ENCODE data around the gene ALDH3B1. TPM values are rescaled to one million over a fixed set of nuclear protein-coding genes. Genes with fewer than 3 reads are reported as not detected.

The ALDH3B1 gene
- total RNA-seq, 1 experiment from 2014 or later: 18.3 TPM

- Histone ChIP-seq H3K4me1 (ENCODE audit: control insufficient read depth, insufficient read depth, low read length) (peaks cover 67% of the 10 kb centered on the region), H3K27me3 (ENCODE audit: control insufficient read depth, insufficient read depth, low read length) (no peaks in the 10 kb centered on the region), H3K9me3 (ENCODE audit: control insufficient read depth, insufficient read depth, low read depth, low read length) (no peaks in the 10 kb centered on the region), H3K4me3 (ENCODE audit: low read depth in 2 of 2, low read length in 2 of 2) (no peak overlapping the region), H3K36me3 (ENCODE audit: control insufficient read depth, insufficient read depth, low read length) (no peaks in the 10 kb centered on the region), H3K27ac (ENCODE audit: low read length) (peak overlapping the region; percentile 25)
- ATAC-seq (no peak), DNase-seq (ENCODE audit: low read depth, low spot score) (no peak)
- intact Hi-C loops (cut with micrococcal nuclease; ENCODE audit: unreplicated experiment): no loop called here
- no TSS peak for BruUV-seq (replicated peaks)
- TF ChIP-seq CTCF (IDR thresholded peaks at IDR 0.05) (no peak), POLR2AphosphoS5 (IDR thresholded peaks at IDR 0.05; ENCODE audit: low read depth, low read length) (no peak), TCF7L2 (IDR thresholded peaks at IDR 0.05; ENCODE audit: low read depth, low read length) (no peak), SIN3A (IDR thresholded peaks at IDR 0.05; ENCODE audit: borderline replicate concordance, insufficient read depth, low read depth, low read length) (no peak)
- TF ChIP-seq, protein P1, sequence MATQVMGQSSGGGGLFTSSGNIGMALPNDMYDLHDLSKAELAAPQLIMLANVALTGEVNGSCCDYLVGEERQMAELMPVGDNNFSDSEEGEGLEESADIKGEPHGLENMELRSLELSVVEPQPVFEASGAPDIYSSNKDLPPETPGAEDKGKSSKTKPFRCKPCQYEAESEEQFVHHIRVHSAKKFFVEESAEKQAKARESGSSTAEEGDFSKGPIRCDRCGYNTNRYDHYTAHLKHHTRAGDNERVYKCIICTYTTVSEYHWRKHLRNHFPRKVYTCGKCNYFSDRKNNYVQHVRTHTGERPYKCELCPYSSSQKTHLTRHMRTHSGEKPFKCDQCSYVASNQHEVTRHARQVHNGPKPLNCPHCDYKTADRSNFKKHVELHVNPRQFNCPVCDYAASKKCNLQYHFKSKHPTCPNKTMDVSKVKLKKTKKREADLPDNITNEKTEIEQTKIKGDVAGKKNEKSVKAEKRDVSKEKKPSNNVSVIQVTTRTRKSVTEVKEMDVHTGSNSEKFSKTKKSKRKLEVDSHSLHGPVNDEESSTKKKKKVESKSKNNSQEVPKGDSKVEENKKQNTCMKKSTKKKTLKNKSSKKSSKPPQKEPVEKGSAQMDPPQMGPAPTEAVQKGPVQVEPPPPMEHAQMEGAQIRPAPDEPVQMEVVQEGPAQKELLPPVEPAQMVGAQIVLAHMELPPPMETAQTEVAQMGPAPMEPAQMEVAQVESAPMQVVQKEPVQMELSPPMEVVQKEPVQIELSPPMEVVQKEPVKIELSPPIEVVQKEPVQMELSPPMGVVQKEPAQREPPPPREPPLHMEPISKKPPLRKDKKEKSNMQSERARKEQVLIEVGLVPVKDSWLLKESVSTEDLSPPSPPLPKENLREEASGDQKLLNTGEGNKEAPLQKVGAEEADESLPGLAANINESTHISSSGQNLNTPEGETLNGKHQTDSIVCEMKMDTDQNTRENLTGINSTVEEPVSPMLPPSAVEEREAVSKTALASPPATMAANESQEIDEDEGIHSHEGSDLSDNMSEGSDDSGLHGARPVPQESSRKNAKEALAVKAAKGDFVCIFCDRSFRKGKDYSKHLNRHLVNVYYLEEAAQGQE (IDR thresholded peaks at IDR 0.05; ENCODE audit: insufficient read depth in 1 of 2, low read depth in 2 of 2, low read length in 1 of 2): no peak
- in situ Hi-C loops (cut with HindIII; ENCODE audit: low pct_unique_long_range_greater_than_20kb, low sequenced_read_pairs): no loop called here
- POLR2A ChIA-PET: no interaction called here
- CTCF ChIA-PET: no interaction called here
These were observed 7.0 kb downstream of the ALDH3B1 start for GRCh38 chr11:68016904-68017817.

GRCh38 chr11:68017980-68018729, 8.0 kb downstream of the ALDH3B1 start:
- peaks cover 57% of the 10 kb centered on the region for H3K4me1 ChIP-seq (ENCODE audit: control insufficient read depth, insufficient read depth, low read length)
- TF ChIP-seq POLR2AphosphoS5 (IDR thresholded peaks at IDR 0.05; ENCODE audit: low read depth, low read length) (no peak), TCF7L2 (IDR thresholded peaks at IDR 0.05; ENCODE audit: low read depth, low read length) (no peak), SIN3A (IDR thresholded peaks at IDR 0.05; ENCODE audit: borderline replicate concordance, insufficient read depth, low read depth, low read length) (no peak), CTCF (IDR thresholded peaks at IDR 0.05) (no peak)
- intact Hi-C loops (cut with micrococcal nuclease; ENCODE audit: unreplicated experiment) (no loop called here), in situ Hi-C loops (cut with HindIII; ENCODE audit: low pct_unique_long_range_greater_than_20kb, low sequenced_read_pairs) (no loop called here)
- no peaks in the 10 kb centered on the region for H3K36me3 ChIP-seq (ENCODE audit: control insufficient read depth, insufficient read depth, low read length)
- ChIA-PET CTCF (no interaction called here), POLR2A (no interaction called here)
- H3K4me3 ChIP-seq (ENCODE audit: low read depth in 2 of 2, low read length in 2 of 2): no peak overlapping the region
- DNase-seq (ENCODE audit: low read depth, low spot score) (no peak), ATAC-seq (no peak)
- H3K27ac ChIP-seq (ENCODE audit: low read length): peak overlapping the region; percentile 30; the same call in 1 of the 2 replicates
- no peaks in the 10 kb centered on the region for H3K27me3 ChIP-seq (ENCODE audit: control insufficient read depth, insufficient read depth, low read length)
- H3K9me3 ChIP-seq (ENCODE audit: control insufficient read depth, insufficient read depth, low read depth, low read length): no peaks in the 10 kb centered on the region
- no TSS peak for BruUV-seq (replicated peaks)

Data from Panc1 (cell line).